PC-9 (cell line): ENCODE results near the gene SMC3.
"Not testable (repeated sequence)": the region's sequence is repeated elsewhere in the genome, so short reads cannot be mapped to it uniquely, and the experiment has no call there.

Experiments
- EZH2 ChIP-seq: fragments of 200-600 bp; sonication (generic); IDR thresholded peaks from 2 replicates; pipeline ENCODE4 v1.8.0; 2017; ENCODE audit warnings: antibody characterized with exemption, low read depth
- TF ChIP-seq, protein P1 (sequence below): fragments of 200-600 bp; sonication (generic); conservative IDR thresholded peaks from 2 replicates; pipeline ENCODE4 v1.6.1; 2017; ENCODE audit warnings: mixed run types, antibody characterized with exemption, mild to moderate bottlenecking, moderate library complexity

GRCh38 chr10:110610781-110611180 lies 43.3 kb downstream of the SMC3 start:
- TF ChIP-seq, protein P1, sequence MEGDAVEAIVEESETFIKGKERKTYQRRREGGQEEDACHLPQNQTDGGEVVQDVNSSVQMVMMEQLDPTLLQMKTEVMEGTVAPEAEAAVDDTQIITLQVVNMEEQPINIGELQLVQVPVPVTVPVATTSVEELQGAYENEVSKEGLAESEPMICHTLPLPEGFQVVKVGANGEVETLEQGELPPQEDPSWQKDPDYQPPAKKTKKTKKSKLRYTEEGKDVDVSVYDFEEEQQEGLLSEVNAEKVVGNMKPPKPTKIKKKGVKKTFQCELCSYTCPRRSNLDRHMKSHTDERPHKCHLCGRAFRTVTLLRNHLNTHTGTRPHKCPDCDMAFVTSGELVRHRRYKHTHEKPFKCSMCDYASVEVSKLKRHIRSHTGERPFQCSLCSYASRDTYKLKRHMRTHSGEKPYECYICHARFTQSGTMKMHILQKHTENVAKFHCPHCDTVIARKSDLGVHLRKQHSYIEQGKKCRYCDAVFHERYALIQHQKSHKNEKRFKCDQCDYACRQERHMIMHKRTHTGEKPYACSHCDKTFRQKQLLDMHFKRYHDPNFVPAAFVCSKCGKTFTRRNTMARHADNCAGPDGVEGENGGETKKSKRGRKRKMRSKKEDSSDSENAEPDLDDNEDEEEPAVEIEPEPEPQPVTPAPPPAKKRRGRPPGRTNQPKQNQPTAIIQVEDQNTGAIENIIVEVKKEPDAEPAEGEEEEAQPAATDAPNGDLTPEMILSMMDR = not testable (repeated sequence)
- TF ChIP-seq EZH2 = not testable (repeated sequence)
